ENCODE results near the gene DNAJB8.
A peak's percentile ranks its signal among the peaks of the same experiment; 100 is the strongest.

DNAJB8 gene

DNA sequence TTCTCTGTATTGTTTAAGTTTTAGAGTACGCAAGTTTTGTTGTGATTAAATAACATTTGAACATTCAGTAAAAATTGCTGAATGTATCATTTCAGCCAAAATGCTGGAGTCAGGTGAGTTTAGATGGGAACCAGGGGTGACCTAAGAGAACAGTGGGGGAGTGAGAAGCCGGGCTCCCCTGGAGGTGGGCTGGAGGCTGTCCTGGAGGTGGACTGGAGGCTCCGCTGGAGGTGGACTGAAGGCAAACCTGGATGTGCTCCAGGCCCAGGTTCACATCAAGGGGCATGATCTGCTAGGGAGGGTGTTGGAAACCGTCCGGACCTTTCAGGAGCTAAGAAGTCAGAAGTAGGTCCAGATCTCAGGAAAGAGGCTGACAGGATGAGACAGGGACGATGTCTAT is 23.7 kb downstream of the DNAJB8 start:
- no peak for DNase-seq

DNA sequence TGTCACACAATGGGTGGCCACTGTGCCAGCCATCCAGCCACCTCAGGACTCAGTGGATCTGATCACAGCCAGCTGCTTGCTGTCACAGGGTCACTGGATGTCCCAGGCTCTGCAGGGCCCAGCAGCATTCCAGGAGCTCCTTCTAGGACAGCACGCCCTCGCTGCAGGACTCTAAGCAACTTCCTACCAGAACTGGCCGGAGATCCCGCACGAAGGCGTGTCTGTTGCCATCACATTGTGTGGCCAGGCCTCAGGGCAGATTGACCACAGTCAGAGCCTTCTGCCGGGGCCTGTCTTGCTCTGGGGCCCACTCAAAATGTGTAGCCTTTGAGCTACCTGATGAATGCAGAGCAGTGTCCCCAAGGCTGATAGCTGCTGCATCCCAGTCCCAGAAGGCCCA is 24.6 kb downstream of the DNAJB8 start:
- DNase-seq, result no peak

DNA sequence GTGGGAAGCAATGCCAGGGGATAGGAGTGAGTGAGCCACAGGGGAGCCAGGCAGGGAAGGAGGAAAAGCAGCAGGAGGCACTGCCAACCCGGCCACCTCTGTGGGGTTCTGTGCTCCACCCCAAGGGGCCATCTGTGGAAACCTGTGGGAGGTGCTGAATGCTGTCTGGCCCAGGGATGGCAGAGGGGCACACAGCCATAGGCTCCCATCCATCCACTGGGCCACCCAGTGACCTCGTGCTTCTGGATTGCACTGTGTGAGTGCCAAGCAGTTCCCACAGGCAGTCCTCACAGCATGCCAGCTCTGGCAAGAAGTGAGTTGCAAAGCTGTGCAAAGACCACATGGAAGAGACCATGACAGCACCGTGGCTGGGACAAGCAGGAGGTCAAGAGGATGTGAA is 27.5 kb downstream of the DNAJB8 start:
- no peak for DNase-seq

GRCh38 chr3:128438488-128439072 is 28.1 kb downstream of the DNAJB8 start:
- DNase-seq, result no peak

DNA sequence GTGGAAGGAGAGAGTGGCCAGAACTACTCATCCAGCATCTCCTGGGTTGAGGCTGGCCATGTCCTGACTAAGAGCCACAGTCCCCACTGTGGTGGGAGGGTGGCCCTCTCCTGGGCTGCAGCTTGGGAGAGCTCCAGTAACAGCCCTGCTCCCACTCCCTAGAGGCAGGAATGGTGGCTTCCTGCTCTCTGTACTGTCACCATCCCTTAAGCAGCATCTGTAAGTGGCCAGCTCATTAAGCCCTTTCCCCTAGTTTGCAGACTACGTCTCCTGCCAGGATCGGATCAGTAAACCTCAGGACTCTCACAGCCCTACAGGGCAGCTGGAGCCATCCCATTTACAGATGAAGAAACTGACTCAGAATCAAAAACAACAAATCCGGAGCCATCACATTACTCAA is 30.5 kb downstream of the DNAJB8 start:
- no peak for DNase-seq

DNA sequence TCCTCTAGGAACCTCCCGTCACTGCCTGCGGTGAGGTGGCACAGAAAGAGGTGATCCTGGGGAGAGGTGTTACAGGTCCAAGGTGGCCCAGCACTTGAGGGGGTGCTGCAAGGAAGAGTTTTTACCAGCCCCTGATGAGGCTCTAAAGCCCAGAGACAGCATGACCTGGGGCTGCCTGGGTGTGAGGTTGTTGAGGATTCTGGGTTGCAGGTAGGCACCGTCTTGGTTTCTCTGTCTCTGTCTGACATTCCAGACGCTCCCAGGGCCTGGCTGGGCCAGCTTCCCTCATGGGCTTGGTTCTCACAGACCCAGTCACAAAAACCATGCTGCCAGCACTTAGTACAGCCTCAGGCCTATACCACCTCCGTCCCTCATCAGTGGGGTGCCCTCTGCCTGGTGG is 31.1 kb downstream of the DNAJB8 start:
- DNase-seq, result no peak

GRCh38 chr3:128435058-128435457 is 31.6 kb downstream of the DNAJB8 start:
- no peak for DNase-seq

DNA sequence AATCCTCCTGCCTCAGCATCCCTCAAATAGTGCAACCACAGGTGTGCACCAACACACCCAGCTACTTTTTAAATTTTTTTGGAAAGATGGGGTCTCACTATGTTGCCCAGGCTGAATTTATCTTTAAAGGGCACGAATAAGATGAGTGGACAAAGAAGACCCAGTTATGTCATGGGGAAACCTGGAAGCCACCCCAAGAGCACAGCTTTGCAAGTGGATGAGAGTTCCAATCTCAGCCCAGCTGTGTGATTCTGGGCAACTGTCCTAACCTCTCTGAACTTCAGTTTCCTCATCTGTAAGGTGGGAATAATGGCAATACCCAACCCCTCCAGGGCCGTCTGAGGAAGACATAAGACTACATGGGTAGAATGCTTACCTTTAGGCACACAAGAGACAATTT is 32.2 kb downstream of the DNAJB8 start:
- DNase-seq, result no peak

GRCh38 chr3:128433837-128434165 is 32.9 kb downstream of the DNAJB8 start:
- no peak for DNase-seq

- peak; percentile 23 for DNase-seq
These were observed 33.5 kb downstream of the DNAJB8 start for GRCh38 chr3:128432971-128433836.

DNA sequence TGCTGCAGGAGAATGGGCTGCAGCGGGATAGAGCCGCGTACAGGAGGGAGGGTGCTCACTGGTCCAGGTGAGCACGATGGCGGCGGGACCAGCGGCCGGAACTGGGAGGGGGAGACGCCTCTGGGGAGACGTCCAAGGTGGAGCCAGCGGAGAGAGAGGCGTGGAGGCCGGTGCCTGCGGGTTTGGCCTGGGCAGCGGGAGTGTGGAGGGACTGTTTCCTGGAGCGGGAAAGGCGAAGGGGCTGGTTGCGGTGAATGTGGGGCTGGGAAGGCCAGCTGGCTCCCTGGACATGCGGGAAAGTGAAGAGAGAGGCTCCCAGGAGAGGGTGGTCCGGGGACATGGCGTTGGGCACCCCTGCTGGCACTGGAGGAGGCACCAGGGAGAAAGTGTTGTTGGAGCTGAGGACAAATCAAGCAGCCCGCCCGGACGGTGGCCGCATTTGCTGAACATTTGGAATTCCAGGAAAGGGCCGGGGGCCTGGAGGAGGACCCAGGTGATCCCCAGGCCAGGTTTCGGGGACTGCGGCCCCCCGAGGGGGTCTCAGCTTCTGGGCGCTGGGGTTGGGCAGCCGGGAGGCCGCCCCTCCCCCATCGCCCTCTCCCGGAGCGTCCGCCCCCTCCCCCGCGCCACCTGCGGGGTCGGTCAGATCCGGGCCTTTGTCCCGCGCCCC is 34.3 kb downstream of the DNAJB8 start:
- DNase-seq, result no peak

- DNase-seq, result no peak
These were observed 34.8 kb downstream of the DNAJB8 start for GRCh38 chr3:128431803-128432300.

GRCh38 chr3:128430731-128431130 is 36.0 kb downstream of the DNAJB8 start:
- DNase-seq, result no peak

- no peak for DNase-seq
These were observed 36.4 kb downstream of the DNAJB8 start for GRCh38 chr3:128430301-128430700.

- no peak for DNase-seq
These were observed 36.9 kb downstream of the DNAJB8 start for GRCh38 chr3:128429751-128430150.

DNA sequence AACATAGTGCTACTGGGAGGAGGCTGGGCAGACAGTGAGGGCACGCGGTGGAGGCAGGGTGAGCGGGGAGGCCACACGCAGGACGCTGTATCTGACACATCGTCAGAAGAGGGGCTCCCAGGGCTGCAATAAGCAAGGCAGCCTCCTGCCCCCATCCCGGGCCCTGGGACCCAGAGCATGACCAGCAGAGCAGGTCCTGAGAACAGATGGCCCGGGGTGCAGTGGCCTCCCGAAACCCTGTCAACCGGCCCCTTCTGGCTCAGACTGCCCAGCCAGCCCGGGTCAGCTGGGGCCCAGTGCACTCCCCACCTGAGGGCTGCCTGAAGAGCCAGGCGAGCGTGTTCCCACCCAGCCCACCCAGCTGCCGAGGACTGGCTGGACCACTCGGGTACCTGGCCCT is 37.4 kb downstream of the DNAJB8 start:
- DNase-seq, result no peak

- DNase-seq, result no peak
These were observed 38.5 kb downstream of the DNAJB8 start for GRCh38 chr3:128427872-128428822.

DNA sequence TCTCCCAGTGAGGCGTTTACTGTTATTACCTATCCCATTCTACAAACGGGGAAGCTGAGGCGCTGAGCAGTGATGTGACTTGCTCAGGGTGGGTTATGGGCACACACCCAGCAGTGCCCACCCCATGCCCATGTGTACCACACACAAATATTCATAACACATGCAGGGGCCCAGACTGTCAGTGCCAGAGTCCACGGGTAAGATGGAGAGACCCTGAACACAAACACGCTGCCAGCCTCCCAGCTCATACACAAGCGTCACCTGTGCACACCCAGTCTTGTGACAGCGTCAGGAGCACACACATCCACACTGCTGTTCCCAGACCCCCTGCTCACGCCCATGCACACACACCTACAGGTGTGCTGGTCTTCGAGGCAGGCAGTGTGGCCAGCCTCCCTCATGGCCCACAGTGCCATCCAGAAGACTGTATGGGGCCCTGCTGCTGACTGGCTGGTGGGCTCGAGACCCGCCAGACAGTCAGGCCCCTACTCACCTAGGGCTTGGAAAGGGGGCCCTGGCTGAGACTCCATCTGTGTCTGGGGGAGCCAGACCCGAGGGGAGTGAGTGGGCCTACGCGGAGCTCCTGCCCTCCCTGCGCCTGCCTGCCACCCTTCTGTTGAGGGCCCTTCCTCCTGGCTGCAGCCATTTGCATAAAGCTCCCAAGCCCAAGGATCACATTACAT is 39.4 kb downstream of the DNAJB8 start:
- DNase-seq, result peak; percentile 12

DNA sequence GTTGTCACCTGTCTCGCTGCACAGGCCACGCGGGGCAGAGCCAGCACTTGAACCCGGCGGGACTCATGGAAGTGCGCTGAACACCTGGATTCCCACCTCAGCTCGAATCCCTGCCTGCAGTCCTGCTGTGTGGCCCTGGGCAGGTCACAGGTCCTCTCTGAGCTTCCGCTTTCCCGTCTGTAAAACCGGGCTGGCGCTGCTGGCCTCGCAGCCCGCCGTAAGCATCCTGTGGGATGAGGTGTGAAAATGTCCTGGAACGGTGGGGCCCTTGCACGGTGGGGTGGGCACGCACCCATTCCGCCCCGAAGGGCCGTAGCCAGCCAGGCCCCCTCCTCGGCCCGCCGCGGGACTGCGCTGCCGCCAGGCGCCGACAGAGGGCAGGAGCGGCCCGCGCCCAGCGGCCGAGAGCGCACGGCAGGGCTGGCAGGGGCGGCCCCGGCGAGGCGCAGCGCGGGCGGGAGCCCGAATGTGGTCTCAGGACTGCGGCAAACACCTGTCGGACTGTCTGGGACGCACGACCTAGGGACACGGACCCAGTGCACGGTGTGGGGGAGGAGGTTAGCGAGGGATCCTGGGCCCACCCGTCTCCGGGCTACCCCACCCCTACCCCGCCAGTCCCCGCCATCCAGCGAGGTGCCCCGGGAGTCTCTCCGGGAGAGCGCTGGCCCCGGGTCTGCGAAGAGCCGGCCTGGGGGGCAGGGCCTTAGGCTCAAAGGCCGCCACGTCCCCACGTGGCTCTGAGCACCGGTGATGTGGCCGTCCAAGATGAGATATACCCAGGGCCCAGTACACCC is 40.4 kb downstream of the DNAJB8 start:
- DNase-seq, result peak; percentile 18

GRCh38 chr3:128425846-128426127 is 40.9 kb downstream of the DNAJB8 start:
- DNase-seq, result no peak

- DNase-seq, result peak; percentile 34
These were observed 41.4 kb downstream of the DNAJB8 start for GRCh38 chr3:128425142-128425845.

Data from NCI-H2171 (cell line).